HG03558 (cell line): Measurements from ENCODE around the gene EVI5L.
"Not testable (repeated sequence)": the region's sequence is repeated elsewhere in the genome, so short reads cannot be mapped to it uniquely, and the experiment has no call there.

Source experiments
- ATAC-seq: cut with Tn5 transposase; IDR thresholded peaks from one replicate; pipeline ENCODE4 v1.9.1; 2021; ENCODE audit warnings: moderate number of reproducible peaks; ENCODE audit not compliant: unreplicated experiment; ENCODE audit errors: extremely low read depth

EVI5L gene

DNA sequence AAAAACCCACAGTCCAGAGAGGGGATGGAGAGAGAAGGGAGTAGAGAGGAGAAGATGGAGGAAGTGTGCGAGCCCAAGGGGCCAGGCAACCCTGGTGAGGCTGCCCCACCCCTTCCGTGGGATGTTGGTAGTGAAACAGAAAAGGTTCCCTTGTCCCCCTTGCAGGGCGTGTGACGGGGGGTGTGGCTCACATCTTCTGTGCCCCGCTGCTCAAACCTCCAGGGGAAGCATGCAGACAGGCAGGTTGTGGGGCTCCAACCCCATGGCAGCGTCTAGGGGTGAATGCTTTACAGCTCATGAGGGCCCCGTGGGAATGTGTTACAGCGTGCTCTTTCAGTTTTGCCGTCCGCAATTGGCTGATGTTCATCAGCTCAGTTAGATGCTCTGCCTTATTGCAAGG is 14.7 kb upstream of the EVI5L start:
- ATAC-seq = no peak

DNA sequence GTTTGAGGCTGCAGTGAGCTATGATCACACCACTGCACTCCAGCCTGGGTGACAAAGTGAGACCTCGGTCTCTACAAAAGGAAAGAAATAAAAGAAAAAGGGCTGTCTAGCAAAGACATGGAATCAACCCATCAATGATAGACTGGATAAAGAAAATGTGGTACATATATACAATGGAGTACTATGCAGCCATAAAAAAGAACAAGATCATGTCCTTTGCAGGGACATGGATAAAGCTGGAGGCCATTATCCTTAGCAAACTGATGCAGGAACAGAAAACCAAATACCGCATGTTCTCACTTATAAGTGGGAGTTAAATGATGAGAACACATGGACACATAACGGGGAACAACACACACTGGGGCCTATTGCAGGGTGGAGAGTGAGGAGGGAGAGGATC is 14.0 kb upstream of the EVI5L start:
- ATAC-seq = not testable (repeated sequence)

DNA sequence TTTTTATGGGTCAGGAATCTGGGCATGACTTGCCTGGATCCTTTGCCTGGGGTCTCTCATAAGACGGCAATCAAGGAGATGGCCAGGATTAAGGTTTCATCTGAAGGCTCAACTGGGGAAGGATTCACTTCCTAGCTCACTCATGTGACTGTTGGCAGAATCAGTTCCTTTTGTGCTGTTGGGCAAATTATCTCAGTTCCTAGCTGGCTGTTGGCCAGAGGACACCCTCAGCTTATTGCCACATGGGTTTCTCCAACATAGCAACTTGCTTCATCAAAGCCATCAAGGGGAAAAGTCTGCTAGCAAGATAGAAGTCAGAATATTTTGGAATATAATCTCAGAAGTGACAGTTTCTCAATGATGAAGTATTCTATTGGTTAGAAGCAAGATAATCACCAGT is 12.2 kb upstream of the EVI5L start:
- no peak for ATAC-seq

DNA sequence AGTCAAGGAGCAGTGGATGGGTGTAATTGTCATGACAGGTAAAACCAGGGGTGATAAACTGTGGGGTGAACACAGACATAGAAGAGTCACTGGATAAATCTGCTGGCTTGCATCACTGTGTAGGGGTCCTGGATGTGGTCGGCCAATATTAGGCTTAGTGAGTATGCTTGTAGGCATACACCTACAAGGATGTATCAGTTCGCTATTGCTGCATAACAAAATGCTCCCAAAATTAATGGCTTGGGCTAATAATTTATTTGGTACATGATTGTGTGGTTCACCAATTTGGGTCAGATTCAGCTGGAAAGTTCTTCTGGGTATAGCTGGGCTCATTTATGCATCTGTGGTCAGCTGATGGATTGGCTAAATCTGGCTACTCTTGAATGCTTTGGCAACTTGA is 11.2 kb upstream of the EVI5L start:
- ATAC-seq = no peak

DNA sequence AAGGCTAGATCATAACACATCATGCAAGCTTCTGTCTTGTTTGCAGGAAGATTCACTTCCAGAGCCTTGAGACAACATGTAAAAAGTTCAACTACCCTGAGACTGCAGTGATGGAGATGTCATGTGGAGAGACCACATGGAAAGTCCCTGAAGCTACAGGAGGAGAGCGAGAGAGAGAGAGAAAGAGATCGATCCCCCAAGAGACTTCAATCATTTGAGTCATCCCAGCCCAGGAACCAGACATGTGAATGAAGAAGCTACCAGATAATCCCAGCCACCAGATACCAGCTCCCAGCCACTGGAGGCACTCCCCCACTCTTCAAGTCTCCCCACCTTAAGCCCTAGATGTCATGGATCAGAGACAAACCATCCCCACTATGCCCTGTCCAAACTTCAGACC is 10.7 kb upstream of the EVI5L start:
- ATAC-seq = no peak

DNA sequence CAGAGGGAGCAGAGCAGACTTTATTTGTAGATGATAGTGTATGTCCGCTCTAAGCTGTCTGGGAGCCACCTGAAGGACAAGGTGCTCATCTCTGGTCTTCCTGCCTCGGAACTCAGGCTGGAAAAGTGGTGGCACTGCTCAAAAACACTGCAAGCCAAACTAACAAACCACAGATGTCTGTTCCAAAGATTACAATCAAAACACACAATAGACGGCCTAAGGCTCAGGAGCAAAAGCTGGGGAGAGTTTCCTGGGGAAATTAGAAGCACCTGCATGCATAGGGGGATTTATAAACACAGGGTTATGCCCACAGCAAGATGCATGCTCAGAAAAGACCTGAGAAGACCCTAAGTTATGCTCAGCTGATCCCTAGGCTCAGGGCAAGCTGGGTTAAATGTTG is 9.4 kb upstream of the EVI5L start:
- ATAC-seq = no peak

DNA sequence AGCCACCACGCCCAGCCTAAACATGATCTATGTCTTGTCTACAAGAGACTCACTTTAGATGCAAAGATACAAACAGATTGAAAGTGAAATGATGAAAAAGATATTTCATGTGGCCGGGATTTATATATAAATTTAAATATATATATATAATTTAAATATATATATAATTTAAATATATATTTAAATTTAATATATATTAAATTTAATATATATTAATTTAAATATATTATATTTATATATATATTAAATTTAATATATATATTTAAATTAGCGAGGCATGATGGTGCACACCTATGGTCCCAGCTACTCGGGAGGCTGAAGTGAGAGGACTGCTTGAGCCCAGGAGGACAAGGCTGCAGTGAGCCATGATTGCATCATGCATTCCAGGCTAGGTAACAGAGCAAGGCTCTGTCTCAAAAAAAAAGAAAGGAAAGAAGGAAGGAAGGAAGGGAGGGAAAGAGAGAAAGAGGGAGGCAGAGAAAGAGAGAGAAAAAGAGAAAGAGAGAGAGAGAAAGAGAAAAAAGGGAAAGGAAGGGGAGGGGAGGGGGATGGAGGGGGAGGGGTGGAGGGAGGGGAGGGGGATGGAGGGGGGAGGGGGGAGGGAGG is 7.0 kb upstream of the EVI5L start:
- ATAC-seq = no peak

DNA sequence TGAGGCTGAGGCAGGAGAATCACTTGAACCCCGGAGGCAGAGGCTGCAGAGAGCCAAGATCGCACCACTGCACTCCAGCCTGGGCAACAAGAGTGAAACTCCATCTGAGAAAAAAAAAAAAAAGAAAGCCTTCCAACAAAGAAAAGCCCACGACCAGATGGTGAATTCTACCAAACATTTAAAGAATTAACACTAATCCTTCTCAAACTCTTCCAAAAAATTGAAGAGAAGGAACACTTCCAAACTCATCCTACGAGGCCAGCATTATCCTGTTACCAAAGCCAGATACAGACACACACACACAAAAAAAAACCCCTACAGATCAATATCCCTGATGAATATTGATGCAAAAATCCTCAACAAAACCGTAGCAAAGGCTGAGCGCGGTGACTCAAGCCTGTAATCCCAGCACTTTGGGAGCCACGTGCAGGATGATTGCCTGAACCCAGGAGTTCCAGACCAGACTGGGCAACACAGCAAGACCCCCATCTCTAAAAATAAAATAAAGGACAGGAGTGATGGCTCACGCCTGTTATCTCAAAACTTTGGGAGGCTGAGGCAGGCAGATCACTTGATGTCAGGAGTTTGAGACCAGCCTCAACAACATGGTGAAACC is 6.2 kb upstream of the EVI5L start:
- no peak for ATAC-seq

DNA sequence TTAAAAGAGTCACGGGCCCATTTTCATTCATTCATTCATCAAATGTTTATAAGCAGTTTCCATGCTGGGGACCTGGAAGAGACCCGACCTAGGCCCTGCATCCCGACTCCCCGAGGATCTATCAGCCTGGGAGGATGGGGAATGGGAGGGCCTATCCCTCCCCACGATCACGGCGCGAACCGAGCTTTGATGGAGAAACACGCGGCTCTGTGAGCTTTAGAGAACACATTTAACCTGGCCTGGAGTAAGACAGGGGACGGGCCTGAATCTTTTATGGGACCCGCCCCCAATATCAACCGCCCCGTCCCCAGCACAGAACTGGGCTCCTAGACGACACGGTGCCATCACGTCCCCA is 875 bp upstream of the EVI5L start:
- no peak for ATAC-seq

DNA sequence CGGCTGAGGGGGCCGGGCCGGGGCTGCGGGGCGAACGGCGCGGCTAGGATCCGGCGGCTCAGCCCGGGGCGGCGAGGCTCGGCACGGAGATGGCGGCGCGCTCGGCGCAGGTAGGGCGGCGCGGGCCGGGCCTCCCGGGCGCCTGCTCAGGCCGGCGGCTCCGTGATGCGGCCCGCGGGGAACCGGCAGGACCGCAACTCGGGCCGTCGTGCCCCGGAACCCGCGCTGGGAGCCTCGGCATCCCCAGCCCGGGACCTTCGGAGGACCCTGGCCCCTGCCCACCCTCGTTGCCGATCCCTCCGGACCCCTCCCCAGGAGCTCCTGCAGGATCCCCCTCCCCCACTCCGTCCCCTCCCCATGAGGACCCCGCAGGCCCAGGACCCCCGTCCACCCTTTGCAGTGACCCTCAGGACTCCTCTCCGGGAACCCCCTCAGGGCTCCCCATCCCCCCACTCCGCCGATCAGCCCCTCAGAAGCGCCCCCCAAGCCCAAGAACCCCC is 304 bp downstream of the EVI5L start:
- ATAC-seq = no peak

DNA sequence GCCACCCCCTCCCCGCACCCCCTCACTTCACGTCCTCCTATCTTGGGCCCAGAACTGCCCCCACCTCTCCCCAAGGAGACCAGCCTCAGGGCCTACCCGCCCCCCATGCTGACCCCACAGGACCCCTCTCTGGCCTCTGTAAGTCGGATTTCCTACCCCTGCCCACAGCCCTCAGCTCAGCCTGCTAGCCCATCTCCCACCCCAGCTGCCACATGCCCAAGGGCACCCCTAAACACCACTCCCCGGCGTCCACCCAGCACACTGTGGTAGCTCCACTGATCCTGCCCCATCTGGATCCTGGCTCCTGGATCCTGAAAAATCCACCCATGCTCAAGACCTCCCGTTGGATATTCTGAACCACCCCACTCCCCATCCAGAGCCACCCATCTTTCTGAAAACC is 805 bp downstream of the EVI5L start:
- no peak for ATAC-seq

DNA sequence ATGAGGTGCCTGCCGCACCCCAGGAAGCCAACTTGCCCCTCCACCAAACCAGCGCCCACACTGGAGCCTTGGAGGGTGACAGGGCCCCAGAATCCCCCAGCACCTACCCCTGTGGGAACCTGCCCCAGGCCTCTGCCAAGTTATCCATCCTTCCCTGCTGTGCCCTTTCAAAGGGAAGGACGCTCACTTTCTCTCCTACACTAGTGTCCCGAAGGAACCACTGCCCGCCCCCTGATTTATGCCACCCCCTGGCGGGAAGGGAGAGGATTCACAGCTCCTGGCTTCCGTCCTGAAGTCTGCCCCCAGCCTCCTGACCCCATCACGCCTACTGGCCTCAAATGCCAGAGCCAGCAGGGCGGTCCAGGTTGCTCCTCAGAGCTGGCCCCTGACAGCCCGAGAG is 1.4 kb downstream of the EVI5L start:
- ATAC-seq = no peak

DNA sequence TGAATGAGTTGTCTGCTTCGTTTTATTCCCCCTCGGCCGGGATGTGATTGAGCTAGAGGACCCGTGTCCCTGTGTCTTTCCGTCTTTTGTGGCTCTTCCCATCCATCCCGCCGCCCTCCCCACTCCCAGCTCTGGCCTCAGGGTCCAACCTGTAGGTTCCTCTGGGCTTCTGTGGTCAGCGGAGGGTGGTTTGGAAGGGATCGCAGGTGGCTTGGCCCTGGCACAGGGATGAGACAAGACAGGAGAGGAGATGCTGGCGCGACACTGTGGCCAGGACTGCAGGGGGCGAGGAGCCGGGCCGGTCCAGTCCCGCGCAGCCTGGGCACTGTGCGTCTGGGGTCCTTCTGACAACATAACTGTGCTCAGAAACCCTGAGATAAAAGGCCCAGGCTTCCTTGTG is 2.0 kb downstream of the EVI5L start:
- no peak for ATAC-seq

DNA sequence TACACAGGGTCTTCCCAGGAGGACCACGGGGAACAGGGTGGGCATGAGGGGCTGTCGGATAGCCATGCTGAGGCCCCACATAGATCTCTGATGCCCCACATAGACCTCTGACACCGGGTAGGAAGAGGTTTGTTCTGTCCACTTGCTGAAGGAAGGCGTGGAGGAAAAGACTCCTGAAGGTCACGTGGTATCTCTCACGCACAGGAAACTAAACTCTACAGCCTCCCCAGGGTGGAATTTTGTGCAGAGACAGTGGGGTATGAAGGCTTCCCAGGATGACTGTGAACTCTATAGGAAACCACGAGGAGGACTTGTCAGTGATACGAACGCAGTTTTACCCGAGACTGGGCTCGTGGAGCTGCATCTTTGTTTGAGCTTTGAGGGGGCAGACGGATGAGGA is 2.8 kb downstream of the EVI5L start:
- no peak for ATAC-seq

DNA sequence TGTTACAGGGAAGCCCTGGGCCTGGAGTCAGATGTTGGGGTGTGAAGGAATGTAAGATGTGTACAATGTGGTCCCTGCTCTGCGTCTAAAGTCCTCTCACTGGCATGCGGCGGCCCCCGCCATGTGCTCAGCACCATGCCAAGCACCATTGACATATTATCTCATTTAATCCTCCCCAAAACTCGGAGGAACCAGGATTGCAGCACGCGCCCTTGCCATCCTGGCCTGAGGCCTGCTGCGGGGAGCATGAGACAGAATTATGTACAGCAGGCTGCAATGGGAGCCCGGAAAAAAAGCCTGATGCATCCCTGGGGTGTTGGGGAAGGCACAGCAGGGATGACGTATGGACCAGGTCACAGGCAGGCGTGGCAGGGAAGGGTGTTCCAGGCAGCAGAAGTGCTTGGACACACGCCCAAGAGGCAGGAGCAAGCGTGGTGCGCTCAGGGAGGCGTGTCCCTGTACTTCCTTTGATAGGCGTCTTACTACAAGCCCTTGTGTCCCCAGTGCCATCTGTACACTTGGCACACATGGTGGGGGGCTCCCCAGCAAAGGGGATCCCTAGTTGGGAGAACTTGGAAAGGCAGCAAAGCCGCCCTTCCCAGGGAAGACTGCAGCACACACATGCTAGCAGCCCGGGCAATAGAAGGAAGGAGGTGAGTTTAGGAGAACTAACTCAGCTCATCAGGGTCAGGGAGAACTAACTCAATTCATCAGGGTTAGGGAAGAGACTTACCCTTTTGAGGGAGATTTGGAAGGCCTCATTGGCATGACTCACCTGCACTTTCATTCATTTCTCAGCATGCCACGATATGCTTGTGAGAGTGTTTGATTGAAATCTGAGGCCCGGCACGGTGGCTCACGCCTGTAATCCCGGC is 3.4 kb downstream of the EVI5L start:
- ATAC-seq = no peak

DNA sequence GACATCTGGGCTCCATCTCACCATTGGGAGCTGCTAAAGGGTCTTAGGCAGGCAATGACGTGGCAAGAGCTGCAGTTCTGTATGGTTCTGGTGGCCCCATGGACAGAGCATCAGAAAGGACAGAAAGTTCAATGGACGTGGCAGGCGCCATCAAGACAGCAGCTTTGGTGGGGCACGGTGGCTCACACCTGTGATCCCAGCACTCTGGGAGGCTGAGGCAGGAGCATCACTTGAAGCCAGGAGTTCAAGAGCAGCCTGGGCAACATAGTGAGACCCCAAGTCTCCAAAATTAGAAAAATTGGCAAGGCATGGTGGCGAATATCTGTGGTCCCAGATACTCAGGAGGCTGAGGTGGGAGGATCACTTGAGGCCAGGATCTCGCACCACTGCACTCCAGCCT is 9.5 kb downstream of the EVI5L start:
- no peak for ATAC-seq

DNA sequence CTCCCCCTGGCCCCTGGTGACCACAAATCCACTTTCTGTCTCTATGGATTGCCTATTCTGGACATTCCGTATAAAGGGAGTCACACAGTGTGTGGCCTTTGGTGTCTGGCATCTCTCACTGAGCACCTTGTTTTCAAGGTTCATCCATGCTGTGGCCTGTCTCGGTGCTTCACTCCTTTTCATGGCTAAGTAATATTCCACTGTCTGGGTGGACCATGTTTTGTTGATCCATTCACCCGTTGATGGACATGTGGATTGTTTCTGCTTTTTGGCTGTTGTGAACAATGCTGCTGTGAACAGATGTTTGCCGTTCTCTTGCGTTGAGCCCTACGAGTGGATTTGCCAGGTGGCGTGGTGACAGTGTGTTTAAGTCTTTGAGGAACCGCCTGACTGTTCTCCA is 10.6 kb downstream of the EVI5L start:
- no peak for ATAC-seq

DNA sequence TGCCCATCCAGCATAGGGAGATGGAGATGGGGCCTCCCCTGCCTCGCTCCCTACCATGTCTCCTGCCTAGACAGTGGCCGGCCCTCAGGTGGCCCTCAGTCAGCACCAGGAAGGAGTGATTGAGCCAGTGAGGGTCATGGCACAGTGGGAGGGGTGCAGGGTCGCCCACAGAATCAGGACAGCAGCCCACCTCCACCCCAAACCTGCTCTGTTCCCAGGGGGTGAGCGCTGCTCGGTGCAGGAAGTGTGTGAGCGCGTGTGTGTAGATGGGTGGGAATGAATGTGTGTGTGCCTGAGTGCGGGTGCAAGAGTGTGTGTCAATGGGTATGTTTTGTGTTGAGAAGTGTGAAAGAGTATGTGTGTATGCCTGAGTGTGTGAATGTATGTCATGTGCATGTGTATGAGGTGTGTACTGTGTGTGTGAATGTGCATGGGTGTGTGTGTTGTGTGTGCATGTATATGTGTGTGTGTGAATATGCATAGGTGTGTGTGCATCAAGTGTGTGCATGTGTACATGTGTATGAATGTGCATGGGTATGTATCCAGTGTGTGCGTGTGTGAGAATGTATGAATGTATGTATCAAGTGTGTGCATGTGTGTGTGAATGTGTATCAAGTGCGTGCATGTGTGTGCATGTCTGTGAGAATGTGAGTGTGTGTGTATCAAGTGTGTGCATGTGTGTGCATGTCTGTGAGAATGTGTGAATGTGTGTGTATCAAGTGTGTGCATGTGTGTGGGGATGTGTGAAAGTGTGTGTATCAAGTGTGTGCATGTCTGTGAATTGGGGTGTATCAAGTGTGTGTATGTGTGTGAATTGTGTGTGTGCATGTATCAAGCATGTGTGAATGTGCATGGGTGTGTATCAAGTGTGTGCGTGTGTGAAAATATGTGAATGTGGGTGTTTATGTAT is 12.0 kb downstream of the EVI5L start:
- ATAC-seq = no peak

DNA sequence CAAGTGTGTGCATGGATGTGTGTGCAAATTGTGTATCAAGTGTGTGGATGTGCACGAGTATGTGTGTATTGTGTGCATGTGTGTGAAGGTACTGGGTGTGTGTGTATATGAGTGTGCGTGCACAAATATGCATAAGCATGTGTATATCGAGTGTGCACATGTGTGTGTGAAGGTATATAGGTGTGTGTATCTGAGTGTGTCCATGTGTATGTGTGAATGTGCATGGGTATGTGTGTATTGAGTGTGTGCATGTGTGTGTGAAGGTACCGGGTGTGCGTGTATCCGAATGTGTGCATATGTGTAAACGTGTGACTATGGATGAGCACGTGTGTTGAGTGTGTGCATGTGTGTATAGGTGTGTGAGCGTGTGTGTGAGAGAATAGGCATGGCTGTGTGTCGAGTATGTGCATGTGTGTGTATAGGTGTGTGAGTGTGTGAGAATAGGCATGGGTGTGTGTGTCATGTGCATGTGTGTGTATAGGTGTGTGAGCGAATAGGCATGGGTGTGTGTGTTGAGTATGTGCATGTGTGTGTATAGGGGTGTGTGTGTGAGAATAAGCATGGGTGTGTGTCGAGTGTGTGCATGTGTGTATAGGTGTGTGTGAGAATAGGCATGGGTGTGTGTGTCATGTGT is 12.8 kb downstream of the EVI5L start:
- ATAC-seq = no peak

DNA sequence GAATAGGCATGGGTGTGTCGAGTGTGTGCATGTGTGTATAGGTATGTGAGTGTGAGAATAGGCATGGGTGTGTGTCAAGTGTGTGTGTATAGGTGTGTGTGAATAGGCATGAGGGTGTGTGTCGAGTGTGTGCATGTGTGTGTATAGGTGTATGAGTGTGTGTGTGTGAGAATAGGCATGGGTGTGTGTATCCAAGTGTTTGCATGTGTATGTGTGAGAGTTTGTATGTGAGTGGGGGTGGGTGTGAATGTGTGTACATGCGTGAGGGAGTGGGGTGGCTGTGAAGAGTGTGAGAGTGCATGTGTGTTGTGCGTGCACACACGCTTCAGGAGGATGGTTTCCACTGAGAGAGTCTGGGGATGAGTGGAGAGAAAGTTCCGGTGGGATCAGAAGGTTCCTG is 13.5 kb downstream of the EVI5L start:
- no peak for ATAC-seq
